ENCODE results near the gene SLC35C1. TPM values are rescaled to one million over a fixed set of nuclear protein-coding genes. Genes with fewer than 3 reads are reported as not detected.

The SLC35C1 gene
- total and polyA plus RNA-seq, 2 donors (not counting 1 experiment from before 2014, with no cell fraction given) = 4.4 to 12.5 TPM

- peaks cover 41% of the 10 kb centered on the region for H3K4me1 Mint-ChIP-seq
- CTCF ChIA-PET = no interaction called here
These were observed 5.6 kb downstream of the SLC35C1 start for GRCh38 chr11:45810431-45811108.

DNA sequence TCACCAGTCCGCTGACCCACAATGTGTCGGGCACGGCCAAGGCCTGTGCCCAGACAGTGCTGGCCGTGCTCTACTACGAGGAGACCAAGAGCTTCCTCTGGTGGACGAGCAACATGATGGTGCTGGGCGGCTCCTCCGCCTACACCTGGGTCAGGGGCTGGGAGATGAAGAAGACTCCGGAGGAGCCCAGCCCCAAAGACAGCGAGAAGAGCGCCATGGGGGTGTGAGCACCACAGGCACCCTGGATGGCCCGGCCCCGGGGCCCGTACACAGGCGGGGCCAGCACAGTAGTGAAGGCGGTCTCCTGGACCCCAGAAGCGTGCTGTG, 6.1 kb downstream of the SLC35C1 start:
- H3K79me2 ChIP-seq (ENCODE audit: control insufficient read depth, insufficient read depth, low read length) = peaks cover 15% of the 10 kb centered on the region
- no peak overlapping the region for H3K4me2 ChIP-seq (replicated peaks; ENCODE audit: low read depth, low read length, poor library complexity, severe bottlenecking)
- TF ChIP-seq, protein P1, sequence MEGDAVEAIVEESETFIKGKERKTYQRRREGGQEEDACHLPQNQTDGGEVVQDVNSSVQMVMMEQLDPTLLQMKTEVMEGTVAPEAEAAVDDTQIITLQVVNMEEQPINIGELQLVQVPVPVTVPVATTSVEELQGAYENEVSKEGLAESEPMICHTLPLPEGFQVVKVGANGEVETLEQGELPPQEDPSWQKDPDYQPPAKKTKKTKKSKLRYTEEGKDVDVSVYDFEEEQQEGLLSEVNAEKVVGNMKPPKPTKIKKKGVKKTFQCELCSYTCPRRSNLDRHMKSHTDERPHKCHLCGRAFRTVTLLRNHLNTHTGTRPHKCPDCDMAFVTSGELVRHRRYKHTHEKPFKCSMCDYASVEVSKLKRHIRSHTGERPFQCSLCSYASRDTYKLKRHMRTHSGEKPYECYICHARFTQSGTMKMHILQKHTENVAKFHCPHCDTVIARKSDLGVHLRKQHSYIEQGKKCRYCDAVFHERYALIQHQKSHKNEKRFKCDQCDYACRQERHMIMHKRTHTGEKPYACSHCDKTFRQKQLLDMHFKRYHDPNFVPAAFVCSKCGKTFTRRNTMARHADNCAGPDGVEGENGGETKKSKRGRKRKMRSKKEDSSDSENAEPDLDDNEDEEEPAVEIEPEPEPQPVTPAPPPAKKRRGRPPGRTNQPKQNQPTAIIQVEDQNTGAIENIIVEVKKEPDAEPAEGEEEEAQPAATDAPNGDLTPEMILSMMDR (IDR thresholded peaks at IDR 0.05) = no peak
- TF ChIP-seq EZH2 (IDR thresholded peaks at IDR 0.05; ENCODE audit: borderline replicate concordance, insufficient read depth, low read depth, low read length, poor library complexity, severe bottlenecking) = no peak
- Mint-ChIP-seq H3K27me3 (no peaks in the 10 kb centered on the region), H3K27ac (no peak overlapping the region), H3K9me3 (ENCODE audit: insufficient read depth) (no peaks in the 10 kb centered on the region), H3K4me1 (peaks cover 39% of the 10 kb centered on the region), H3K4me3 (no peak overlapping the region)
- H3K27ac ChIP-seq (ENCODE audit: low read length in 2 of 2) = no peak overlapping the region
- no peak for ATAC-seq (ENCODE audit: low read depth)
- no peaks in the 10 kb centered on the region for H3K9me3 ChIP-seq (ENCODE audit: control extremely low read depth in 1 of 3, control insufficient read depth in 2 of 3, insufficient read depth in 1 of 3, low read length in 2 of 3)
- H3K9ac ChIP-seq (ENCODE audit: low read length) = no peak overlapping the region
- intact Hi-C loops (cut with micrococcal nuclease) = no loop called here
- WGBS (ENCODE audit: insufficient coverage) = 97% methylated on average over 14 of the region's 17 CpGs
- peaks cover 14% of the 10 kb centered on the region for H4K20me1 ChIP-seq (ENCODE audit: control insufficient read depth, insufficient read depth, low read length, poor library complexity, severe bottlenecking)
- no peak for DNase-seq
- no peak overlapping the region for H2AFZ ChIP-seq (ENCODE audit: insufficient read depth, low read depth, low read length, poor library complexity, severe bottlenecking)
- no peaks in the 10 kb centered on the region for H3K27me3 ChIP-seq (replicated peaks in 1 of 4; ENCODE audit: control extremely low read depth in 1 of 4, control insufficient read depth in 3 of 4, insufficient read depth in 4 of 4, low read length in 3 of 4)
- CTCF ChIA-PET = no interaction called here
- H3K36me3 ChIP-seq (replicated peaks in 1 of 2; ENCODE audit: control extremely low read depth in 1 of 2, control insufficient read depth in 1 of 2, extremely low read depth in 1 of 2, insufficient read depth in 2 of 2, low read length in 1 of 2) = peaks cover 0 to 29% of the 10 kb centered on the region in 2 experiments
- H3K4me1 ChIP-seq (ENCODE audit: control insufficient read depth in 2 of 2, insufficient read depth in 2 of 2, low read length in 2 of 2) = peaks cover 19 to 21% of the 10 kb centered on the region in 2 donors
- POLR2A ChIA-PET = no interaction called here
- no peak overlapping the region for H3K4me3 ChIP-seq (ENCODE audit: control extremely low read depth in 1 of 5, extremely low read depth in 1 of 5, insufficient read depth in 1 of 5, low read depth in 2 of 5, low read length in 4 of 5)

More at GRCh38 chr11:45810431-45811108, 5.6 kb downstream of the SLC35C1 start:
- Histone ChIP-seq H3K27ac (ENCODE audit: low read length in 2 of 2) (no peak overlapping the region), H3K4me1 (ENCODE audit: control insufficient read depth in 2 of 2, insufficient read depth in 2 of 2, low read length in 2 of 2) (peaks cover 24 to 26% of the 10 kb centered on the region in 2 donors), H3K9ac (ENCODE audit: low read length) (no peak overlapping the region), H3K79me2 (ENCODE audit: control insufficient read depth, insufficient read depth, low read length) (peaks cover 20% of the 10 kb centered on the region), H3K4me2 (replicated peaks; ENCODE audit: low read depth, low read length, poor library complexity, severe bottlenecking) (no peak overlapping the region), H4K20me1 (ENCODE audit: control insufficient read depth, insufficient read depth, low read length, poor library complexity, severe bottlenecking) (peaks cover 14% of the 10 kb centered on the region), H2AFZ (ENCODE audit: insufficient read depth, low read depth, low read length, poor library complexity, severe bottlenecking) (no peak overlapping the region), H3K36me3 (replicated peaks in 1 of 2; ENCODE audit: control extremely low read depth in 1 of 2, control insufficient read depth in 1 of 2, extremely low read depth in 1 of 2, insufficient read depth in 2 of 2, low read length in 1 of 2) (peaks cover 0 to 29% of the 10 kb centered on the region in 2 experiments), H3K27me3 (replicated peaks in 1 of 4; ENCODE audit: control extremely low read depth in 1 of 4, control insufficient read depth in 3 of 4, insufficient read depth in 4 of 4, low read length in 3 of 4) (no peaks in the 10 kb centered on the region), H3K4me3 (ENCODE audit: control extremely low read depth in 1 of 5, extremely low read depth in 1 of 5, insufficient read depth in 1 of 5, low read depth in 2 of 5, low read length in 4 of 5) (no peak overlapping the region), H3K9me3 (ENCODE audit: control extremely low read depth in 1 of 3, control insufficient read depth in 2 of 3, insufficient read depth in 1 of 3, low read length in 2 of 3) (no peaks in the 10 kb centered on the region)
- Mint-ChIP-seq H3K27me3 (no peaks in the 10 kb centered on the region), H3K27ac (no peak overlapping the region), H3K9me3 (ENCODE audit: insufficient read depth) (no peaks in the 10 kb centered on the region), H3K4me3 (no peak overlapping the region)
- POLR2A ChIA-PET = interaction anchor here (0.5 kb wide), 1 partner anchor 113 kb away, joined by 3 read pairs; no protein-coding TSS in a partner anchor
- intact Hi-C loops (cut with micrococcal nuclease) = no loop called here
- ATAC-seq (ENCODE audit: low read depth) = no peak
- 94% methylated on average over 20 of the region's 23 CpGs for WGBS (ENCODE audit: insufficient coverage)
- no peak for TF ChIP-seq EZH2 (IDR thresholded peaks at IDR 0.05; ENCODE audit: borderline replicate concordance, insufficient read depth, low read depth, low read length, poor library complexity, severe bottlenecking)
- TF ChIP-seq, protein P1 (IDR thresholded peaks at IDR 0.05) = no peak
- no peak for DNase-seq

All from B cell (primary cell).